Fibroblast of villous mesenchyme (primary cell): ENCODE data around the gene NENF. TPM values are rescaled to one million over a fixed set of nuclear protein-coding genes. Genes with fewer than 3 reads are reported as not detected.
A peak's percentile ranks its signal among the peaks of the same experiment; 100 is the strongest.

Source experiments
- DNase-seq: peaks from one replicate; pipeline ENCODE4 v3.0.0-alpha.2; 2010; ENCODE audit warnings: low read depth
- H3K4me3 ChIP-seq: 2 replicates; pipeline ENCODE4 v1.5.1; 2011; ENCODE audit warnings: low read depth, mild to moderate bottlenecking, low read length
- CTCF ChIP-seq: IDR thresholded peaks from 2 replicates; pipeline ENCODE4 v1.5.1; 2012; ENCODE audit warnings: low read depth, mild to moderate bottlenecking, low read length; ENCODE audit not compliant: insufficient read depth
- total RNA-seq: library from RNA; depleted of rRNA; stranded (reverse); fragments of >200 nt; gene quantifications from 2 replicates; pipeline ENCODE4 v1.2.3, GENCODE V29; 2012

Gene NENF
- total RNA-seq, 1 donor, result 26.8 TPM

GRCh38 chr1:212438831-212439237 lies 6.1 kb downstream of the NENF start:
- peak; percentile 54 for DNase-seq
- no peak for TF ChIP-seq CTCF
- no peak overlapping the region for H3K4me3 ChIP-seq

DNA sequence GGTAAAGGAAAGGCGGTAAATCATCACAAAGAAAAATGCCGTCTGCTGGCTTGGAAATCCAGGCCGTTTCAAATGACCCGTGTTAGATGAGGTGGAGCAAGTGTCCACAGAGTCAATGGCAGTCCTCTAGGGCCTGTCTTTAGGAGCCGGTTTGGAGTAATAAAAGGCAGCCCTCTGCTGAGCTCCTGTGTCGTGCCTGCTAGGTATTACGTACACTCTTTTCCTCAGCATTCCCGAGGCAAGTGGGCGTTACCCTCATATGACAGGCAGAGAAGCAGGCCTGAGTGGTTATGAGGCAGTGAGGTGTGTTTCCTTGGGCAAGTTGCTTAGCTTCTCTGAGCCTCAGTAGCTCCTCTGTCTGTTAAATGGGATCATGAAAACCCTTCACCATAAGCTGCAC lies 7.7 kb downstream of the NENF start:
- no peak overlapping the region for H3K4me3 ChIP-seq
- no peak for TF ChIP-seq CTCF
- no peak for DNase-seq

DNA sequence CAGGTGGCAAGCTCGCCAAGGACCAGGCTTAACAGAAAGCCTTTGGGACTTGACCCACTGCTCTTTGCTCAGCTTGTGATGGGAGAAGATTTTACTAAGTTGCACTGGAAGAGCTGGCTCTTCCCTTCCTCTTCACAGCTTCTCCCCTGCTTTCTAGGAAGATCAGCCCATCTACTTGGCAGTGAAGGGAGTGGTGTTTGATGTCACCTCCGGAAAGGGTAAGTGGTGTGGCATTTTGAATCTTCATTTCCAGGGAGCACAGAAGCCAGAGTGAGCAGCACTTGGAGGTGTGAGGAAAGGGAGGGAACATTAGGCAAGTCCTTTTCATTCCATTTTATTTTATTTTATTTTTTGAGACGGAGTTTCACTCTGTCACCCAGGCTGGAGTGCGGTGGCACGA lies 9.7 kb downstream of the NENF start:
- DNase-seq, result no peak
- no peak for TF ChIP-seq CTCF

DNA sequence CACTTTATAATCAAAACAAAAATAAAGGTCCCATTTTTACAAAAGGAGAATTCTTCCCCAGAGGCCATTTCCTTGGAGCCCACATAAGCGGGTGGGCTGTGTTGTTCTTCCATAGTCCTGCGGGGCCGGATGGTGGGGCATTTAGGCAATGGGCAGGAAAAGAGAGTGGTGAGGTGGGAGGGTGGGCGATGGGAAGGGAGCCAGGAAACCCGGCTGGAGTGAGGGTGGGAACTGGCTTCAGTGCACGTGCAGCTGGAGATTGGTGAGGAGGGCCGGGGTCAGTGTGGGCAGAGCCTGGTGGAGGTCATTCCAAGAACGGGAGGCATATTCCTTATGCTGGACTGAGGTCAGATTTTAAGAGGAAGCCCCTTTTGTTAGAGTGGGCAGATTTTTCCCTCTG lies 13.6 kb downstream of the NENF start:
- DNase-seq, result no peak
- no peak for TF ChIP-seq CTCF
- no peak overlapping the region for H3K4me3 ChIP-seq

More for the DNA sequence above, 9.7 kb downstream of the NENF start:
- no peak overlapping the region for H3K4me3 ChIP-seq

- TF ChIP-seq CTCF, result no peak
- DNase-seq, result no peak
- H3K4me3 ChIP-seq, result no peak overlapping the region
Measured at GRCh38 chr1:212447478-212447877, 14.8 kb downstream of the NENF start.

GRCh38 chr1:212450331-212450881 lies 17.7 kb downstream of the NENF start:
- no peak for TF ChIP-seq CTCF
- DNase-seq, result no peak
- H3K4me3 ChIP-seq, result no peak overlapping the region

DNA sequence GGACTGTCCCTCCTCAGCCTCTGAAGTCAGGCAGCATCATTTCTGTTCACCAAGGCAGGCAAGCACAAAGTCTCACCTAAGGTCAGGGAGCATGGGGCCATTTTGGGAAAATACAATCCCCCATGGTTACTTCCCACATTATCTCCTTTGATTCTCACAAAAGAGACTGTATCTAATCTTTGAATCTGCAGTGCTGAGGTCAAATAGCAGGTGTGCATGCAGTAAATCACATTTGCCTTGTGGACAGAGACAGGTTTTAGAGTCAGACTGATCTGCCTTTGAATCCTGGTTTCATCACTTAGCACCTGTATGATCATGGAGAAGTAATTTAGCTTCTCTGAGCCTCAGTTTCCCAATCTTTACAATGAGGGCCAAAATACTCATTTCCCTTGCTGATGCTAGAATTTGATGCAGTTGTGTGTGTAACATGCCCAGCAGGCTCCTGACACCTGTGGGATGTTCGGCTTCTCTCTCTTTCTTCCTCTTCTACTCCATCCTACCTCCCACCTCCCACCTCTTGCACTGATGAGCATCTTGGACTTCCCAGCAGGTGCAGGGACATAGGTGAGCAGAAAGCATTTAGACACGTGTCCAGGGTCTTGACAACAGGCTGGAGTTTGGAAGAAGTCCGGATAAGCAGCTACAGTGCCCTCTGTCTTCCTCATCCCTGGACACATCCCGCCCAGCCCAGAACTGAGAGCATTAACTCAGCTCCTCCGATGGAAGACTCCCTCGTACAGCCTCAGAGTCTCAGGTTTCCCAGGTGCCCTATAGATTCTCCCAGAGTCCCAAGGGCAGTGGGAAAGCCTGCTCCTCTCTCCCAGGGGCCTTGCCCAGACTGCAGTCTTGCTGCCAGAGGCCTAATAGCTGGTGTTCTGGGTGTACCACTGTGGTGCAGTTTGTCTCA lies 18.9 kb downstream of the NENF start:
- TF ChIP-seq CTCF, result no peak

More for the DNA sequence above, 18.9 kb downstream of the NENF start:
- no peak for DNase-seq
- H3K4me3 ChIP-seq, result no peak overlapping the region
